Measurements from ENCODE around the gene PCSK7.

DNA sequence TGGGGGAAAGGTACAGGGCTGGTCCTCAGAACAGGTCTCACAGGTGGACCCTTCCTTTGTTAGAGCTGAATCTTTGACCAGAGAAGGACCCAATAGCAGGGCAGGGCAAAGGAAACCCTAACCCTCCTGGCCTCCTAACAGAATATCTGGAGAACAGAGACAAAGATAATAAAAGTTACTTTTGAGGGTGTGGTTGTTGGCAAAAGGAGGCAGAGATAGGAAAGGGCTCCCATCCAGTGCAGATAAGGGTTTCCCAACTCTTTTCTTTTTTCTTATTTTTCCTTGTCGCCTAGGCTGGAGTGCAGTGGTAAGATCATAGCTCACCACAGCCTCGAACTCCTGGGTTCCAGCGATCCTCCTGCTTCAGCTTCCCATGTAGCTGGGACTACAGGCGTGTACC, 11.9 kb downstream of the PCSK7 start:
- TF ChIP-seq CTCF (conservative IDR thresholded peaks at IDR 0.05; ENCODE audit: low read length) (no peak), EZH2phosphoT487 (IDR thresholded peaks at IDR 0.05; ENCODE audit: borderline replicate concordance) (no peak)

All from Loucy (cell line).